ENCODE data around the gene PPP1R9B.

Gene PPP1R9B

DNA sequence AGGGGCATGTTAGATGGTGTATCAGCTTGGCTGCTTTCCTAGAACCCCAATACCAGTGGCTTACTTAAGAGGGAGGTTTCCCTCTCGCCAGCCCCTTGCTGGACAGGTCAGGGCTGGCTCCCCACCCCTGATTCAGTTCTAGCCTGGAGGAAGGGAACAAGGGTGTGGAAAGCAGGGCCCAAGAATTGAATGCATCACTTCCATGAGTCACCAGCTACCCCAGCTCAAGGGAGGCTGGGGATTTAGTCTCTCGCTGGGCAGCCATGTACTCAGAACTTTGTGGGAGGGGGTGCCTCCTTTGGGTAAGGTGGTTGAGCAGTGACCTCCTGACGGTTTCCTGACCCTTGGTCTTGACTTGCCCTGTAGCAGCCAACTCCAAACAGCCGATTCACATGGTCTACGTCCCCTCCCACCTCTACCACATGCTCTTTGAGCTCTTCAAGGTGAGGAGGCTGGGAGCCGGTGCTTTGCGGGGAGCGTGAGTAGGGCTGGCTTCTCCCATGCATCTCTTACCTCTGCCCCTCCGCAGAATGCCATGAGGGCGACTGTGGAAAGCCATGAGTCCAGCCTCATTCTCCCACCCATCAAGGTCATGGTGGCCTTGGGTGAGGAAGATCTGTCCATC, 42.6 kb downstream of the PPP1R9B start:
- DNase-seq (no peak), ATAC-seq (ENCODE audit: insufficient read depth, low read depth) (no peak)
- Histone ChIP-seq H4K20me1 (ENCODE audit: insufficient read depth, low read length) (no peaks in the 10 kb centered on the region; the same call in 1 of the 2 replicates), H3K79me2 (ENCODE audit: insufficient read depth, low read length) (no peaks in the 10 kb centered on the region), H2AFZ (ENCODE audit: low read depth, low read length) (no peak overlapping the region), H3K4me1 (ENCODE audit: insufficient read depth, low read length) (no peaks in the 10 kb centered on the region), H3K9me3 (ENCODE audit: insufficient read depth, low read length, severe bottlenecking) (no peaks in the 10 kb centered on the region), H3K4me3 (ENCODE audit: low read depth in 1 of 2, low read length in 2 of 2) (no peak overlapping the region), H3K36me3 (ENCODE audit: insufficient read depth, low read length) (no peaks in the 10 kb centered on the region), H3K4me2 (ENCODE audit: insufficient read depth, low read length) (no peak overlapping the region), H3K27me3 (ENCODE audit: insufficient read depth, low read length, poor library complexity) (no peaks in the 10 kb centered on the region), H3K27ac (ENCODE audit: low read length) (no peak overlapping the region), H3K9ac (ENCODE audit: low read depth, low read length) (no peak overlapping the region)
- TF ChIP-seq EZH2 (IDR thresholded peaks at IDR 0.05; ENCODE audit: borderline replicate concordance, low read depth, low read length, severe bottlenecking), result no peak
- TF ChIP-seq, protein P1, sequence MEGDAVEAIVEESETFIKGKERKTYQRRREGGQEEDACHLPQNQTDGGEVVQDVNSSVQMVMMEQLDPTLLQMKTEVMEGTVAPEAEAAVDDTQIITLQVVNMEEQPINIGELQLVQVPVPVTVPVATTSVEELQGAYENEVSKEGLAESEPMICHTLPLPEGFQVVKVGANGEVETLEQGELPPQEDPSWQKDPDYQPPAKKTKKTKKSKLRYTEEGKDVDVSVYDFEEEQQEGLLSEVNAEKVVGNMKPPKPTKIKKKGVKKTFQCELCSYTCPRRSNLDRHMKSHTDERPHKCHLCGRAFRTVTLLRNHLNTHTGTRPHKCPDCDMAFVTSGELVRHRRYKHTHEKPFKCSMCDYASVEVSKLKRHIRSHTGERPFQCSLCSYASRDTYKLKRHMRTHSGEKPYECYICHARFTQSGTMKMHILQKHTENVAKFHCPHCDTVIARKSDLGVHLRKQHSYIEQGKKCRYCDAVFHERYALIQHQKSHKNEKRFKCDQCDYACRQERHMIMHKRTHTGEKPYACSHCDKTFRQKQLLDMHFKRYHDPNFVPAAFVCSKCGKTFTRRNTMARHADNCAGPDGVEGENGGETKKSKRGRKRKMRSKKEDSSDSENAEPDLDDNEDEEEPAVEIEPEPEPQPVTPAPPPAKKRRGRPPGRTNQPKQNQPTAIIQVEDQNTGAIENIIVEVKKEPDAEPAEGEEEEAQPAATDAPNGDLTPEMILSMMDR (IDR thresholded peaks at IDR 0.05; ENCODE audit: borderline replicate concordance, extremely low read depth, low read length, poor library complexity, severe bottlenecking), result no peak

DNA sequence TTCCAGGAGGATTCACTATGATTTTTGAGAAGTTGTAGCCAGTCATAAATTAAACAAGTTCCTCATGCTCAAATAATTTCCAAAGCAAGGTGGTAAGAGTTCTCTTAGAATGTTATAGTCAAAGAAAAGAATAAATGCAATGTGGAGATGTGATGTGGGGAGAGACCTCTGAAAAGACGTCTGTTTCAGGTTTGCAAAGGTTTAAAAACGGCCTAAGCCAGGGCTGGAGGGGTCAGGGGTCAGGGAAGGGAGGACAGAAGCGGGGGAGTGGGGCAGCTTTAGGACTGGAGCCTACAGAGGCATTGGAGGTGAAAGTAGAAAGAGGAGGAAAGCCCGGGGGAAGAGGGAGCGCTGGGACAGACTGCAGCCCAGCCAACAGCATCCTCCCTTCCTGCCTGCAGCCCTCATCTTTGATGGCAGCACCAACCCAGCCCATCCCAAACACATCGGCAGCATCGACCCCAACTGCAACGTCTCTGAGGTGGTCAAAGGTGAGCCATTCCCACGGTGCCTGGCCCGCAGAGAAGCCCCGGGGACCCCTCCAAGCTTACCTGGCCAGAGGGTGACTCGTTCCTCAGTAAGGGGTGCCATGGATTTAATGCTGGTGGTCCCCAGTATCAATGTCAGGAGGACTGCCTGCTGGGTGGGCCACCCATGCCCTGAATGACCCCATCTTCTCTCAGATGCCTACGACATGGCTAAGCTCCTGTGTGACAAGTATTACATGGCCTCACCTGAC, 43.9 kb downstream of the PPP1R9B start:
- Histone ChIP-seq H3K4me1 (ENCODE audit: insufficient read depth, low read length) (no peaks in the 10 kb centered on the region), H4K20me1 (ENCODE audit: insufficient read depth, low read length) (no peaks in the 10 kb centered on the region; the same call in 1 of the 2 replicates), H3K4me2 (ENCODE audit: insufficient read depth, low read length) (no peak overlapping the region), H3K4me3 (ENCODE audit: low read depth in 1 of 2, low read length in 2 of 2) (no peak overlapping the region), H3K27me3 (ENCODE audit: insufficient read depth, low read length, poor library complexity) (no peaks in the 10 kb centered on the region), H3K9me3 (ENCODE audit: insufficient read depth, low read length, severe bottlenecking) (no peaks in the 10 kb centered on the region), H3K36me3 (ENCODE audit: insufficient read depth, low read length) (no peaks in the 10 kb centered on the region), H3K27ac (ENCODE audit: low read length) (no peak overlapping the region), H2AFZ (ENCODE audit: low read depth, low read length) (no peak overlapping the region), H3K9ac (ENCODE audit: low read depth, low read length) (no peak overlapping the region), H3K79me2 (ENCODE audit: insufficient read depth, low read length) (no peaks in the 10 kb centered on the region)
- DNase-seq, result no peak
- no peak for ATAC-seq (ENCODE audit: insufficient read depth, low read depth)
- TF ChIP-seq, protein P1 (IDR thresholded peaks at IDR 0.05; ENCODE audit: borderline replicate concordance, extremely low read depth, low read length, poor library complexity, severe bottlenecking), result no peak
- no peak for TF ChIP-seq EZH2 (IDR thresholded peaks at IDR 0.05; ENCODE audit: borderline replicate concordance, low read depth, low read length, severe bottlenecking)

DNA sequence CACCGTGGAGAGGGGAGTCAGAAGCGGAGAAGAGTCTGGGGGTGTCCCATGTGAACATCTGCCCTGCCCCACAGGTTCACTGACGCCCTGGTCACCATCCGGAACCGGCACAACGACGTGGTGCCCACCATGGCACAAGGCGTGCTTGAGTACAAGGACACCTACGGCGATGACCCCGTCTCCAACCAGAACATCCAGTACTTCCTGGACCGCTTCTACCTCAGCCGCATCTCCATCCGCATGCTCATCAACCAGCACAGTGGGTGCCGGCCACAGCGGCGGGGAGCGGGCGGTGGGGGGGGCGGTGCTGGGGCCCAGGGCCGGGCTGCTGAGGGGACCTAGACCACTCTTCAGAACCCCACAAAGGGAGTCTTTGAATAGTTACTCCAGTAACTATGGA, 44.7 kb downstream of the PPP1R9B start:
- Histone ChIP-seq H2AFZ (ENCODE audit: low read depth, low read length) (no peak overlapping the region), H3K9ac (ENCODE audit: low read depth, low read length) (no peak overlapping the region), H3K27me3 (ENCODE audit: insufficient read depth, low read length, poor library complexity) (no peaks in the 10 kb centered on the region), H3K4me2 (ENCODE audit: insufficient read depth, low read length) (no peak overlapping the region), H3K27ac (ENCODE audit: low read length) (no peak overlapping the region), H3K9me3 (ENCODE audit: insufficient read depth, low read length, severe bottlenecking) (no peaks in the 10 kb centered on the region), H3K4me3 (ENCODE audit: low read depth in 1 of 2, low read length in 2 of 2) (no peak overlapping the region), H3K36me3 (ENCODE audit: insufficient read depth, low read length) (no peaks in the 10 kb centered on the region), H3K4me1 (ENCODE audit: insufficient read depth, low read length) (no peaks in the 10 kb centered on the region), H3K79me2 (ENCODE audit: insufficient read depth, low read length) (no peaks in the 10 kb centered on the region), H4K20me1 (ENCODE audit: insufficient read depth, low read length) (no peaks in the 10 kb centered on the region; the same call in 1 of the 2 replicates)
- no peak for TF ChIP-seq EZH2 (IDR thresholded peaks at IDR 0.05; ENCODE audit: borderline replicate concordance, low read depth, low read length, severe bottlenecking)
- TF ChIP-seq, protein P1 (IDR thresholded peaks at IDR 0.05; ENCODE audit: borderline replicate concordance, extremely low read depth, low read length, poor library complexity, severe bottlenecking), result no peak
- ATAC-seq (ENCODE audit: insufficient read depth, low read depth), result no peak
- no peak for DNase-seq
